ENCODE data around the gene RBMS3. TPM values are rescaled to one million over a fixed set of nuclear protein-coding genes. Genes with fewer than 3 reads are reported as not detected.

Gene RBMS3
- total and polyA plus RNA-seq, 2 of the 13 experiments (the other 11 are each of a cell fraction or from before 2014, with no cell fraction given): not detected

- Histone ChIP-seq H3K4me2 (ENCODE audit: low read depth, low read length) (no peak overlapping the region), H3K36me3 (replicated peaks in 1 of 2; ENCODE audit: control insufficient read depth in 1 of 2, insufficient read depth in 2 of 2, low read length in 2 of 2) (no peaks in the 10 kb centered on the region), H3K9me3 (ENCODE audit: low read length) (no peaks in the 10 kb centered on the region), H3K4me1 (ENCODE audit: insufficient read depth, low read length) (peaks cover 13% of the 10 kb centered on the region), H3K27ac (ENCODE audit: extremely low read length, insufficient read depth, low read length) (no peak overlapping the region), H3K4me3 (replicated peaks in 1 of 3; ENCODE audit: insufficient read depth in 1 of 3, low read depth in 2 of 3, low read length in 3 of 3) (no peak overlapping the region), H3K79me2 (ENCODE audit: insufficient read depth, low read length) (no peaks in the 10 kb centered on the region), H4K20me1 (ENCODE audit: insufficient read depth, low read length) (no peaks in the 10 kb centered on the region), H2AFZ (ENCODE audit: low read length) (no peak overlapping the region), H3K9ac (ENCODE audit: insufficient read depth, low read depth, low read length) (no peak overlapping the region), H3K27me3 (ENCODE audit: control insufficient read depth in 1 of 2, insufficient read depth in 2 of 2, low read length in 2 of 2) (no peaks in the 10 kb centered on the region)
- ChIA-PET CTCF (ENCODE audit: low intra/inter-chr PET ratio, low total read pairs) (no interaction called here), POLR2A (no interaction called here)
- FAIRE-seq (no peak), DNase-seq (ENCODE audit: low spot score) (peak; percentile 37), ATAC-seq (peak; percentile 82)
- BruUV-seq (replicated peaks): no TSS peak
- intact Hi-C loops (cut with micrococcal nuclease; ENCODE audit: unreplicated experiment) (no loop called here), in situ Hi-C loops (cut with HindIII; ENCODE audit: extremely low pct_ligation_motif_present, low pct_unique_long_range_greater_than_20kb) (no loop called here)
- WGBS (ENCODE audit: low lambda C conversion rate): 12% methylated on average over 4 of the region's 4 CpGs
- TF ChIP-seq ZNF563 (CRISPR knock-in tag; IDR thresholded peaks at IDR 0.05) (no peak), MAFK (conservative IDR thresholded peaks at IDR 0.05 in 1 of 2, IDR thresholded peaks at IDR 0.05 in 1 of 2; ENCODE audit: low read length in 2 of 2) (no peak), ZNF839 (CRISPR knock-in tag; IDR thresholded peaks at IDR 0.05; ENCODE audit: borderline replicate concordance) (no peak), HOXA7 (CRISPR knock-in tag; IDR thresholded peaks at IDR 0.05) (no peak), ZNF224 (CRISPR knock-in tag; IDR thresholded peaks at IDR 0.05) (no peak), AHR (CRISPR knock-in tag; IDR thresholded peaks at IDR 0.05) (no peak), FOXP1 (IDR thresholded peaks at IDR 0.05) (no peak), FOXP1 (CRISPR knock-in tag; IDR thresholded peaks at IDR 0.05) (peak; percentile 42; the same call in 1 of the 2 replicates), TEAD3 (CRISPR knock-in tag; optimal IDR thresholded peaks at IDR 0.05; ENCODE audit: borderline replicate concordance) (peak; percentile 23), ZNF562 (CRISPR knock-in tag; IDR thresholded peaks at IDR 0.05; ENCODE audit: borderline replicate concordance) (no peak), DMAP1 (CRISPR knock-in tag; IDR thresholded peaks at IDR 0.05) (no peak), HNF4A (CRISPR knock-in tag; IDR thresholded peaks at IDR 0.05) (peak; percentile 69), SMAD9 (CRISPR knock-in tag; IDR thresholded peaks at IDR 0.05) (no peak), SRF (IDR thresholded peaks at IDR 0.05; ENCODE audit: low read depth, low read length) (no peak), ZNF7 (CRISPR knock-in tag; IDR thresholded peaks at IDR 0.05) (peak; percentile 89), YEATS4 (CRISPR knock-in tag; IDR thresholded peaks at IDR 0.05; ENCODE audit: borderline replicate concordance) (no peak), SKIL (CRISPR knock-in tag; IDR thresholded peaks at IDR 0.05; ENCODE audit: borderline replicate concordance) (no peak), MLX (CRISPR knock-in tag; IDR thresholded peaks at IDR 0.05) (no peak), FOXK1 (CRISPR knock-in tag; IDR thresholded peaks at IDR 0.05; ENCODE audit: borderline replicate concordance, low read depth) (no peak), ZNF616 (CRISPR knock-in tag; IDR thresholded peaks at IDR 0.05; ENCODE audit: low read depth) (no peak), PRPF4 (IDR thresholded peaks at IDR 0.05; ENCODE audit: low read depth, low read length, poor library complexity, severe bottlenecking) (no peak), HNRNPK (IDR thresholded peaks at IDR 0.05; ENCODE audit: low read depth, low read length, poor library complexity, severe bottlenecking) (no peak)
- TF ChIP-seq, protein P1, sequence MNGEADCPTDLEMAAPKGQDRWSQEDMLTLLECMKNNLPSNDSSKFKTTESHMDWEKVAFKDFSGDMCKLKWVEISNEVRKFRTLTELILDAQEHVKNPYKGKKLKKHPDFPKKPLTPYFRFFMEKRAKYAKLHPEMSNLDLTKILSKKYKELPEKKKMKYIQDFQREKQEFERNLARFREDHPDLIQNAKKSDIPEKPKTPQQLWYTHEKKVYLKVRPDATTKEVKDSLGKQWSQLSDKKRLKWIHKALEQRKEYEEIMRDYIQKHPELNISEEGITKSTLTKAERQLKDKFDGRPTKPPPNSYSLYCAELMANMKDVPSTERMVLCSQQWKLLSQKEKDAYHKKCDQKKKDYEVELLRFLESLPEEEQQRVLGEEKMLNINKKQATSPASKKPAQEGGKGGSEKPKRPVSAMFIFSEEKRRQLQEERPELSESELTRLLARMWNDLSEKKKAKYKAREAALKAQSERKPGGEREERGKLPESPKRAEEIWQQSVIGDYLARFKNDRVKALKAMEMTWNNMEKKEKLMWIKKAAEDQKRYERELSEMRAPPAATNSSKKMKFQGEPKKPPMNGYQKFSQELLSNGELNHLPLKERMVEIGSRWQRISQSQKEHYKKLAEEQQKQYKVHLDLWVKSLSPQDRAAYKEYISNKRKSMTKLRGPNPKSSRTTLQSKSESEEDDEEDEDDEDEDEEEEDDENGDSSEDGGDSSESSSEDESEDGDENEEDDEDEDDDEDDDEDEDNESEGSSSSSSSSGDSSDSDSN (CRISPR knock-in tag; IDR thresholded peaks at IDR 0.05): no peak
Observed at GRCh38 chr3:29291260-29291981, 10.6 kb downstream of the RBMS3 start.
